Activated naive CD4-positive, alpha-beta T cell treated with anti-CD3 and anti-CD28 coated beads, Interleukin-2, amount 50 U/mL, for 72 hours (primary cell): Measurements from ENCODE around the gene PROM1. TPM values are rescaled to one million over a fixed set of nuclear protein-coding genes. Genes with fewer than 3 reads are reported as not detected.
A peak's percentile ranks its signal among the peaks of the same experiment; 100 is the strongest.

ENCODE experiments used
- ATAC-seq, 2 donors: fragments of 150-1000 bp; cut with Tn5 transposase; 2 replicates each; pipeline ENCODE4 v1.10.0; 2021; ENCODE audit warnings: mild to moderate bottlenecking in 2 of 2, moderate library complexity in 2 of 2
- DNase-seq, 2 donors: peaks; one replicate each; pipeline ENCODE4 v3.0.0; 2021 to 2022; ENCODE audit warnings: low spot score in 2 of 2
- H3K27ac Mint-ChIP-seq, 2 donors: one replicate each; pipeline ENCODE4 v1.8.0; 2022; ENCODE audit warnings: mild to moderate bottlenecking in 2 of 2, mixed read lengths in 2 of 2
- H3K36me3 Mint-ChIP-seq, 2 donors: one replicate each; pipeline ENCODE4 v1.8.0; 2022; ENCODE audit warnings: mixed read lengths in 2 of 2
- H3K9me3 Mint-ChIP-seq, 2 donors: one replicate each; pipeline ENCODE4 v1.8.0; 2022; ENCODE audit warnings: mixed read lengths in 2 of 2
- total RNA-seq, 2 donors: library from RNA; stranded (reverse); gene quantifications; one replicate each; pipeline ENCODE4 v1.2.3, GENCODE V29; 2022

PROM1 gene
- total RNA-seq, 2 donors from 2014 or later: 0.06 to 0.41 TPM

GRCh38 chr4:16116493-16116990 is 32.7 kb upstream of the PROM1 start:
- Mint-ChIP-seq H3K36me3 (peaks cover 0 to 10% of the 10 kb centered on the region in 2 donors), H3K27ac (peak overlapping the region in 1 of 2 donors; percentile 15), H3K9me3 (peaks cover 13 to 17% of the 10 kb centered on the region in 2 donors)
- ATAC-seq (no peak), DNase-seq (no peak)

DNA sequence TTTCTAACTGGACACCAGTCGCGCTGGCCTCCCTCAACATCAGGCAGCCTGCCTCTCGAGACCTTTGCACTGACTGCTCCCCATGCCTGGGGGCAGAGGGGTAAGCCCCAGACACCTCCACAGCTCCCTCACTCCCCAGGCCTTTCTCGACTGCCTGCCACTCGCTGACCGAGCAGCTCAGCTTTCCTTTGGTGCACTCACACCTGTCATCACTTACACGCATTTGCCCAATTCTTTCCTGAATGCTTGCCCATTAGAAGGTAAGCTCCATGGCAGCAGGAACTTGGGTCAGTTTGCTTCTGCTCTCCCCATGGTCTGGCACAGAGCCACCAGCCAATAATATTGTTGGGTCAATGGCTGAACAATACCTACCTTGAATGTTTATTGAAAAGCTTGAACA is 32.2 kb upstream of the PROM1 start:
- Mint-ChIP-seq H3K9me3 (peaks cover 8 to 13% of the 10 kb centered on the region in 2 donors), H3K27ac (peak overlapping the region in 1 of 2 donors; percentile 15), H3K36me3 (peaks cover 0 to 7% of the 10 kb centered on the region in 2 donors)
- no peak for DNase-seq
- no peak for ATAC-seq

DNA sequence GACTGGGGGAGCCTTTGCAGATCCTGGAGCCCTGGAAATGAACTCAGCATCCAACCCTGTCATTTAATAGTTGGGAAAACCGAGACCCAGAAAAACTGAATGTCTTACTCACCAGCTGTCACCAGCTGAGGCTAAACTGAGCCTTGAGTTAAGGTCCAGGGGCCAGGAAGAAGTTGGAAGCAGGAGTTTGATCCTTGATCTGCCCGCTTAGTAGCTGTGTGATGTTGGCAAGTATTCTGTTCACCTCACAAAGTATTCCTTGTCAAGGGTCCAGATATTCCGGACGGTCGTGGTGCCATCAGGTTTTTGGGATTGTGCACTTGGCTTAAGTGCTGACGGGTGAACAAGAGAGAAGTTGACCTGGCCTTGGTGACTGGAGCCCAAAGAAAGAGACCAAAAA is 30.7 kb upstream of the PROM1 start:
- DNase-seq (no peak), ATAC-seq (no peak)
- Mint-ChIP-seq H3K9me3 (peaks cover 0 to 4% of the 10 kb centered on the region in 2 donors), H3K27ac (no peak overlapping the region), H3K36me3 (no peaks in the 10 kb centered on the region)

GRCh38 chr4:16113741-16114140 is 29.9 kb upstream of the PROM1 start:
- no peaks in the 10 kb centered on the region for H3K9me3 Mint-ChIP-seq
- ATAC-seq (no peak), DNase-seq (no peak)
- H3K36me3 Mint-ChIP-seq: no peaks in the 10 kb centered on the region
- no peak overlapping the region for H3K27ac Mint-ChIP-seq

DNA sequence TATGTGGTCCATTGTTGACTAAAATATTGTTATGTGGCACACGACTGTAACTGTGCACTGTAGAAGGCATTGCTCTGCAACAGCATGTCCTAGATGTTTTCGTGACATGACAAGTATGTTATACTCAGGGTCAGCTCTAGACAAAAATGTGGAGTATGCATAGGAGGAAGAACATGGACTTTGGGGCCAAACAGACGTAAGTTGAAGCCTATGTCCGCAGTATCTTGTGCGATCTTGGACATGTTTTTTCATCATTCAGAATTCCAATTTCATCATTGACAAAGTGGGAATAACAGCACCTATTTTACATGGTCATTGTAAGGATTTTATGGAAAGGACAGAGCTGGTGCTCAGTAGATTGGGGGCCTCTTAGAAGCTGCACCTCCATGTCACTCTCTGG is 27.7 kb upstream of the PROM1 start:
- Mint-ChIP-seq H3K9me3 (no peaks in the 10 kb centered on the region), H3K27ac (no peak overlapping the region), H3K36me3 (no peaks in the 10 kb centered on the region)
- no peak for DNase-seq
- no peak for ATAC-seq

GRCh38 chr4:16110661-16111290 is 27.0 kb upstream of the PROM1 start:
- ATAC-seq (no peak), DNase-seq (no peak)
- Mint-ChIP-seq H3K9me3 (no peaks in the 10 kb centered on the region), H3K27ac (no peak overlapping the region), H3K36me3 (no peaks in the 10 kb centered on the region)

DNA sequence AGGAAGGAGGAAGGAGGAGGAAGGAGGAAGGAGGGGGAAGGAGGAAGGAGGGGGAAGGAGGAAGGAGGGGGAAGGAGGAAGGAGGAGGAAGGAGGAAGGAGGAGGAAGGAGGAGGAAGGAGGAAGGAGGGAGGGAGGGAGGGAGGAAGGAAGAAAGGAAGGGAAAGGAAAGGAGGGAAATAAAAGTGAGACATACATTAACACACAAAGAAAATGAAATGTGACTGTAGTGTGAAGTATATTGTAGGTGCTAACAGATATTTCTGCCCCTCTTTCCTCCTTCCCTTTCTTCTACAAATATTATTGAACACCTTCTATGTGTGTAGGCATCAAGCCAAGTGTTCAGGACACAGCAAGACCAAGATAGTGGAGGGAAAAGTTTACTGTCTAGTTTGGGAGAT is 26.4 kb upstream of the PROM1 start:
- ATAC-seq (no peak), DNase-seq (no peak)
- H3K36me3 Mint-ChIP-seq: no peaks in the 10 kb centered on the region
- no peaks in the 10 kb centered on the region for H3K9me3 Mint-ChIP-seq
- H3K27ac Mint-ChIP-seq: no peak overlapping the region

DNA sequence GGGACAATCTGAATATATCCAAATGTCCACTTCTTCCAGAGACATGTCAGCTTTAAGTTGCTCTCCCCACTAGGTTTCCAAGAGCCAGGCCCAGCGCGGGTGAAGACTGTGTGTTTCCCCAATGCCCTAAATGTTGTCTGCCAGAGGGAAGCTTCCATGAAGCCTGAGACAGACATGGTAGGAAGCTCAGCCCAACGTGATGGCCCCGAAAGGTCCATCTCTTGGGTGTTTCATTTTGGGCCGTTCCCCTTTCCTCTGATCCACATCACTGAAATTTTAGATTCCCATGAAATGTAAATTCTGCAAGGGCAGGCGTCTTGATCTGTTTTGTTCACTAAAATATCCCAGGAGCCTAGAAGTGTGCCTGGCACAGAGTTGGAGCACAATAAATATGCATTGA is 25.4 kb upstream of the PROM1 start:
- Mint-ChIP-seq H3K27ac (no peak overlapping the region), H3K36me3 (no peaks in the 10 kb centered on the region), H3K9me3 (no peaks in the 10 kb centered on the region)
- no peak for ATAC-seq
- DNase-seq: no peak

- H3K36me3 Mint-ChIP-seq: no peaks in the 10 kb centered on the region
- H3K9me3 Mint-ChIP-seq: no peaks in the 10 kb centered on the region
- no peak for ATAC-seq
- no peak for DNase-seq
- no peak overlapping the region for H3K27ac Mint-ChIP-seq
These were observed 23.1 kb upstream of the PROM1 start for GRCh38 chr4:16106956-16107355.

GRCh38 chr4:16104520-16104919 is 20.7 kb upstream of the PROM1 start:
- DNase-seq: no peak
- H3K27ac Mint-ChIP-seq: no peak overlapping the region
- no peak for ATAC-seq
- no peaks in the 10 kb centered on the region for H3K9me3 Mint-ChIP-seq
- no peaks in the 10 kb centered on the region for H3K36me3 Mint-ChIP-seq

- Mint-ChIP-seq H3K9me3 (no peaks in the 10 kb centered on the region), H3K27ac (no peak overlapping the region), H3K36me3 (no peaks in the 10 kb centered on the region)
- DNase-seq (no peak), ATAC-seq (no peak)
These were observed 18.5 kb upstream of the PROM1 start for GRCh38 chr4:16102356-16102755.

DNA sequence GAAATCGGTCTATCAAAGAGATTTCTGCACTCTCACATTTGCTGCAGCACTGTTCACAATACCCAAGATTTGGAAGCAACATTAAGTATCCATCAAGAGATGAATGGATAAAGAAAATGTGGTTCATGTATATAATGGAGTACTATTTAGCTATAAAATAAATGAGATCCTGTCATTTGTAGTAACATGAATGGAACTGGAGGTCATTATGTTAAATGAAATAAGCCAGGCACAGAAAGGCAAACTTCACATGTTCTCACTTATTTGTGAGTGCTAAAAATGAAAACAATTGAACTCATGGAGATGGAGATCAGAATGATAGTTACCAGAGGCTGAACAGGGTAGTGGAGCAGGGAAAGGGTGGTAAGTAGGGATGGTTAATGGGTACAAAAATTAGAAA is 17.0 kb upstream of the PROM1 start:
- Mint-ChIP-seq H3K36me3 (no peaks in the 10 kb centered on the region), H3K27ac (no peak overlapping the region), H3K9me3 (no peaks in the 10 kb centered on the region)
- ATAC-seq (no peak), DNase-seq (no peak)

GRCh38 chr4:16092682-16093319 is 9.0 kb upstream of the PROM1 start:
- H3K9me3 Mint-ChIP-seq: peaks cover 0 to 6% of the 10 kb centered on the region in 2 donors
- ATAC-seq (no peak), DNase-seq (no peak)
- no peak overlapping the region for H3K27ac Mint-ChIP-seq
- peaks cover 0 to 5% of the 10 kb centered on the region in 2 donors for H3K36me3 Mint-ChIP-seq

DNA sequence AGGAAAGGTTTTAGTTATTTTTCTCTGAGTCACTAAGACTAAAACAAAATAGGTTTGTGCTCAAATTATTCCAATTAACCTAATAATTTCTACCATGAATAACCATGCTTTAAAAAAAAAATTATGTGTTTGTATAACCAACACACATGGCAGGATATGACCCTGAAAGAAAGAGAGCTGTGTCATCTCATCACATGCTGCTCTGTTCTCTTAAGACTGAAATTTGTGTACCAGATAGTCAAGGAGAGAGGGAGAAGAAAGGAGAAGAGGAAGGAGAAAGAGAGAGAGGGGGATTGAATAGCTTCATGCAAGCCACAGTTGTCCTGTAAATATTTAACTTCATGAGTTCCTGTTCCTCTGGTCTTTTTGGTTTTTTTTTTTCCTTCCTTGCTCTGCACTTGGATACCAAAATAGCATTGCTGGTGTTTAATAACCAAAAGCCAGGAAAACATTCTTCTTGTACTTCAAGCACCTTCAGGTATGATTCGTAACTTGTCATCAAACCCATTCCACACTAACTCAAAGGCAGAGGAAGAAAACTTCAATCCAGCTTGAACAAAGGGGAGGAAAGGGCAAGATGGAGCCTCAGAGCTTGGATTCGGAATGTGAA is 6.4 kb upstream of the PROM1 start:
- DNase-seq: no peak
- Mint-ChIP-seq H3K27ac (no peak overlapping the region), H3K36me3 (peaks cover 2 to 8% of the 10 kb centered on the region in 2 donors), H3K9me3 (peaks cover 0 to 6% of the 10 kb centered on the region in 2 donors)
- ATAC-seq: no peak

- no peak overlapping the region for H3K27ac Mint-ChIP-seq
- peaks cover 0 to 6% of the 10 kb centered on the region in 2 donors for H3K9me3 Mint-ChIP-seq
- DNase-seq: no peak
- no peak for ATAC-seq
- peaks cover 13 to 18% of the 10 kb centered on the region in 2 donors for H3K36me3 Mint-ChIP-seq
These were observed 5.3 kb upstream of the PROM1 start for GRCh38 chr4:16089156-16089555.

- no peak for ATAC-seq
- DNase-seq: no peak
- Mint-ChIP-seq H3K27ac (no peak overlapping the region), H3K9me3 (peaks cover 0 to 6% of the 10 kb centered on the region in 2 donors), H3K36me3 (peaks cover 16 to 22% of the 10 kb centered on the region in 2 donors)
These were observed 4.8 kb upstream of the PROM1 start for GRCh38 chr4:16088601-16089000.

DNA sequence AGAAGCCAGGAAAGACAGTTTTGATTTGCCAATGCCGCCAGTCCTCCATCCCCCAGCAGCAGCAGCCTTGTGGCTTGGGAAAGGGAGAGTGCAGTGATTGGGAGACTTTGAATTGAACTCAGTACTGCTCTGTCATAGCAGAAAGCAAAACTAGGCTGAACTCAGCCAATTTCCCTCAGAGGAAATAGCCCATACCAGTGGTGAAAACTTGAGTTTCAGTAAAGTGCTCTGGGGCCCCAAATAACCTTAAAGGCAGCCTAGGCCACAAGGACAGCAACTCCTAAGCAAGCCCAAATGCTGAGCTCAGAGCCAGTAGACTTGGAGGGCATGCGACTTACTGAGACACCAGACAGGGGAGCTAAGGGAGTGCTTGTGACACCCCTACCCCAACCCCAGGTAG is 2.0 kb upstream of the PROM1 start:
- Mint-ChIP-seq H3K36me3 (peaks cover 16 to 17% of the 10 kb centered on the region in 2 donors), H3K27ac (no peak overlapping the region), H3K9me3 (no peaks in the 10 kb centered on the region)
- ATAC-seq: no peak
- DNase-seq: no peak
